Ovary (tissue), 3 donors: ENCODE results near the gene PNPLA3.

Source experiments
- CTCF ChIP-seq, 3 donors: fragments of 450-650 bp in 2 of 3; fragments of 200-600 bp in 1 of 3; IDR thresholded peaks; one replicate each; pipeline versions ENCODE4 v1.5.1 to v1.8.0; 2016 to 2022; ENCODE audit warnings: antibody characterized with exemption in 3 of 3, mild to moderate bottlenecking in 1 of 3
- POLR2A ChIP-seq: fragments of 450-650 bp; IDR thresholded peaks from one replicate; pipeline ENCODE4 v1.6.1; 2017; ENCODE audit warnings: antibody characterized with exemption, mild to moderate bottlenecking, moderate library complexity
- donor health status: DM: no; HTN: no; CAD: no.

- TF ChIP-seq POLR2A (no peak), CTCF (IDR thresholded peaks at IDR 0.05) (no peak)
These were observed 51.4 kb downstream of the PNPLA3 start for GRCh38 chr22:43975041-43975440.
